ENCODE data around the gene RAB40C.

- TF ChIP-seq CTCF (conservative IDR thresholded peaks at IDR 0.05 in 1 of 2, IDR thresholded peaks at IDR 0.05 in 1 of 2; ENCODE audit: low read depth in 1 of 2, low read length in 2 of 2), result no peak
- no peak for TF ChIP-seq EZH2 (IDR thresholded peaks at IDR 0.05; ENCODE audit: low read length, missing control alignments)
Measured at GRCh38 chr16:668519-669171, 78.8 kb downstream of the RAB40C start.

Measured in fibroblast of lung (primary cell).